ENCODE data around the gene MCM10.

- TF ChIP-seq SIN3A (IDR thresholded peaks at IDR 0.05; ENCODE audit: borderline replicate concordance, insufficient read depth, low read depth, low read length) (no peak), CTCF (IDR thresholded peaks at IDR 0.05) (no peak), REST (IDR thresholded peaks at IDR 0.05; ENCODE audit: insufficient read depth in 1 of 2, low read depth in 2 of 2, low read length in 1 of 2) (no peak), TCF7L2 (IDR thresholded peaks at IDR 0.05; ENCODE audit: low read depth, low read length) (no peak), POLR2AphosphoS5 (IDR thresholded peaks at IDR 0.05; ENCODE audit: low read depth, low read length) (no peak)
Observed at GRCh38 chr10:13113544-13113943, 47.8 kb upstream of the MCM10 start.

Data from Panc1 (cell line).